IMR-90 (cell line): Measurements from ENCODE around the gene PASD1. TPM values are rescaled to one million over a fixed set of nuclear protein-coding genes. Genes with fewer than 3 reads are reported as not detected.

Source experiments
- ATAC-seq: fragments of 200-7000 bp; cut with Tn5 transposase; 2 replicates; pipeline ENCODE4 v1.9.1; 2020; ENCODE audit warnings: low read depth, mild to moderate bottlenecking, moderate library complexity
- BruUV-seq: library from RNA; stranded (reverse); fragments of 400-500 nt; replicated peaks from 2 replicates; lab custom pipeline; 2021; lab: Mats Ljungman, UMichigan
- CTCF ChIA-PET: fragments of 300-600 bp; formaldehyde crosslinking; extraction: SDS; loops from one replicate; lab custom pipeline; 2021; ENCODE audit warnings: antibody characterized with exemption; lab: Yijun Ruan, JAX
- POLR2A ChIA-PET: fragments of 300-600 bp; sonication (Branson Sonifier 250); formaldehyde crosslinking; loops from one replicate; lab custom pipeline; 2022; ENCODE audit warnings: antibody characterized with exemption; ENCODE audit not compliant: unreplicated experiment; lab: Charles Lee
- DNase-seq: peaks from one replicate; pipeline ENCODE4 v3.0.0; 2013
- H2AFZ ChIP-seq: replicated peaks from 2 replicates; pipeline ENCODE3; 2013; ENCODE audit warnings: low read length, mild to moderate bottlenecking; ENCODE audit not compliant: poor library complexity
- H2AK5ac ChIP-seq: 2 replicates; pipeline ENCODE4 v1.6.1; 2013; ENCODE audit warnings: low read depth, low read length, inconsistent platforms
- H2AK9ac ChIP-seq: replicated peaks from 2 replicates; pipeline ENCODE3; 2013; ENCODE audit warnings: mild to moderate bottlenecking, low read depth, low read length, moderate library complexity; ENCODE audit not compliant: poor library complexity
- H2BK120ac ChIP-seq: 2 replicates; pipeline ENCODE4 v1.6.1; 2013; ENCODE audit warnings: low read depth, low read length, inconsistent platforms
- H2BK15ac ChIP-seq: 3 replicates; pipeline ENCODE4 v1.6.1; 2013; ENCODE audit warnings: low read depth, low read length, inconsistent platforms
- H2BK20ac ChIP-seq: 2 replicates; pipeline ENCODE4 v1.6.1; 2013; ENCODE audit warnings: low read depth, mild to moderate bottlenecking, inconsistent platforms, low read length, moderate library complexity
- H2BK5ac ChIP-seq: 2 replicates; pipeline ENCODE4 v1.6.1; 2013; ENCODE audit warnings: mild to moderate bottlenecking, low read depth, low read length, inconsistent platforms; ENCODE audit not compliant: poor library complexity, severe bottlenecking
- H3K14ac ChIP-seq: replicated peaks from 2 replicates; pipeline ENCODE4 v1.6.1; 2013; ENCODE audit warnings: low read depth, low read length, inconsistent platforms
- H3K18ac ChIP-seq: 2 replicates; pipeline ENCODE4 v1.6.1; 2013; ENCODE audit warnings: low read depth, low read length, control low read depth
- H3K23ac ChIP-seq: 2 replicates; pipeline ENCODE4 v1.6.1; 2013; ENCODE audit warnings: low read depth, low read length, inconsistent platforms
- H3K27ac ChIP-seq: 2 replicates; pipeline ENCODE4 v1.5.1; 2013; ENCODE audit warnings: mild to moderate bottlenecking, control low read depth, low read length; ENCODE audit not compliant: insufficient read depth
- H3K27me3 ChIP-seq: 2 replicates; pipeline ENCODE4 v1.6.1; 2013; ENCODE audit warnings: low read length; ENCODE audit not compliant: control insufficient read depth, insufficient read depth
- H3K36me3 ChIP-seq: 2 replicates; pipeline ENCODE4 v1.6.1; 2013; ENCODE audit warnings: low read length, mixed read lengths; ENCODE audit not compliant: control insufficient read depth, insufficient read depth
- H3K4ac ChIP-seq: 2 replicates; pipeline ENCODE4 v1.6.1; 2013; ENCODE audit warnings: low read depth, low read length, inconsistent platforms
- H3K4me1 ChIP-seq: 2 replicates; pipeline ENCODE4 v1.6.1; 2013; ENCODE audit warnings: low read length, mixed read lengths; ENCODE audit not compliant: control insufficient read depth, insufficient read depth
- H3K4me2 ChIP-seq: 2 replicates; pipeline ENCODE4 v1.6.1; 2013; ENCODE audit warnings: low read depth, mild to moderate bottlenecking, control low read depth, low read length, moderate library complexity
- H3K4me3 ChIP-seq: 2 replicates; pipeline ENCODE4 v1.5.1; 2013; ENCODE audit warnings: low read depth, mild to moderate bottlenecking, control low read depth, low read length, moderate library complexity; ENCODE audit not compliant: insufficient read depth
- H3K56ac ChIP-seq: 2 replicates; pipeline ENCODE4 v1.6.1; 2013; ENCODE audit warnings: low read length, inconsistent platforms; ENCODE audit not compliant: insufficient read depth; ENCODE audit errors: extremely low read depth
- H3K79me1 ChIP-seq, 2 experiments: 2 replicates each; pipeline ENCODE4 v1.6.1; 2013; ENCODE audit warnings: low read length in 2 of 2, inconsistent platforms in 1 of 2, low read depth in 1 of 2
- H3K9ac ChIP-seq: 2 replicates; pipeline ENCODE4 v1.6.1; 2013; ENCODE audit warnings: low read depth, low read length, control low read depth
- H3K9me1 ChIP-seq: 2 replicates; pipeline ENCODE4 v1.6.1; 2013; ENCODE audit warnings: low read length, inconsistent platforms; ENCODE audit not compliant: insufficient read depth
- H3K9me3 ChIP-seq: 2 replicates; pipeline ENCODE4 v1.6.1; 2013; ENCODE audit warnings: low read length; ENCODE audit not compliant: control insufficient read depth, insufficient read depth
- H4K20me1 ChIP-seq: 2 replicates; pipeline ENCODE4 v1.6.1; 2013; ENCODE audit warnings: low read length, inconsistent platforms; ENCODE audit not compliant: insufficient read depth
- H4K5ac ChIP-seq: 2 replicates; pipeline ENCODE4 v1.6.1; 2013; ENCODE audit warnings: mild to moderate bottlenecking, low read depth, low read length, control low read depth
- H4K8ac ChIP-seq, 2 experiments: 2 replicates each; pipeline ENCODE4 v1.6.1; 2013; ENCODE audit warnings: low read depth in 2 of 2, low read length in 2 of 2, control low read depth in 1 of 2, inconsistent platforms in 1 of 2
- H4K91ac ChIP-seq: 2 replicates; pipeline ENCODE4 v1.6.1; 2013; ENCODE audit warnings: low read depth, low read length, inconsistent platforms; ENCODE audit not compliant: insufficient read depth
- BHLHE40 ChIP-seq: fragments of 150-350 bp; IDR thresholded peaks from 2 replicates; pipeline ENCODE4 v1.6.1; 2016; ENCODE audit warnings: mild to moderate bottlenecking, low read depth, low read length
- CEBPB ChIP-seq: IDR thresholded peaks from 2 replicates; pipeline ENCODE4 v1.6.1; 2012; ENCODE audit warnings: low read depth, low read length, improper control_type of control experiment
- CHD1 ChIP-seq: IDR thresholded peaks from 2 replicates; pipeline ENCODE4 v1.6.1; 2012; ENCODE audit warnings: low read depth, low read length, improper control_type of control experiment
- CTCF ChIP-seq: conservative IDR thresholded peaks from 2 replicates; pipeline ENCODE4 v1.5.1; 2012; ENCODE audit warnings: mild to moderate bottlenecking, low read depth, low read length, improper control_type of control experiment
- ELK1 ChIP-seq: fragments of 150-350 bp; IDR thresholded peaks from 2 replicates; pipeline ENCODE4 v1.6.1; 2016; ENCODE audit warnings: low read depth, mild to moderate bottlenecking, low read length, moderate library complexity, borderline replicate concordance
- FOS ChIP-seq: fragments of 150-350 bp; IDR thresholded peaks from 2 replicates; pipeline ENCODE4 v1.6.1; 2016; ENCODE audit warnings: low read depth, low read length
- MAFK ChIP-seq: IDR thresholded peaks from 2 replicates; pipeline ENCODE4 v1.6.1; 2012; ENCODE audit warnings: low read depth, low read length, improper control_type of control experiment
- MAZ ChIP-seq: IDR thresholded peaks from 2 replicates; pipeline ENCODE4 v1.6.1; 2012; ENCODE audit warnings: low read depth, mild to moderate bottlenecking, low read length, improper control_type of control experiment, moderate library complexity, borderline replicate concordance
- MXI1 ChIP-seq: IDR thresholded peaks from 2 replicates; pipeline ENCODE4 v1.6.1; 2012; ENCODE audit warnings: low read depth, mild to moderate bottlenecking, low read length, moderate library complexity, borderline replicate concordance
- NFE2L2 ChIP-seq: fragments of 150-350 bp; IDR thresholded peaks from 2 replicates; pipeline ENCODE4 v1.6.1; 2016; ENCODE audit warnings: low read depth, mild to moderate bottlenecking, low read length
- POLR2A ChIP-seq: IDR thresholded peaks from 2 replicates; pipeline ENCODE4 v1.6.1; 2012; ENCODE audit warnings: mild to moderate bottlenecking, low read depth, low read length
- RAD21 ChIP-seq: IDR thresholded peaks from 2 replicates; pipeline ENCODE4 v1.6.1; 2012; ENCODE audit warnings: low read length, improper control_type of control experiment
- RFX5 ChIP-seq: IDR thresholded peaks from 2 replicates; pipeline ENCODE4 v1.8.0; 2012; ENCODE audit warnings: low read depth, mild to moderate bottlenecking, low read length, moderate library complexity
- USF2 ChIP-seq: fragments of 150-350 bp; IDR thresholded peaks from 2 replicates; pipeline ENCODE4 v1.6.1; 2017; ENCODE audit warnings: mild to moderate bottlenecking, antibody characterized with exemption, low read length, low read depth
- WGBS, 2 experiments: methylation state at CpG; one replicate each; pipeline versions ENCODE4 v1.1.5 to v1.1.7; 2013; ENCODE audit warnings: missing lambda C conversion rate in 2 of 2; ENCODE audit not compliant: insufficient read length in 1 of 2; ENCODE audit errors: extremely low coverage in 2 of 2; 5-methylcytosine and 5-hydroxymethylcytosine counted together
- dilution Hi-C: fragments of 300-500 bp; cut with HindIII; formaldehyde crosslinking; loops from one replicate; pipeline ENCODE4 v1.14.3; 2018; ENCODE audit warnings: low sequenced_read_pairs; ENCODE audit not compliant: unreplicated experiment
- in situ Hi-C: fragments of 300-500 bp; cut with MboI; formaldehyde crosslinking; loops from 3 replicates; pipeline ENCODE4 v1.14.3; 2019; ENCODE audit warnings: low sequenced_read_pairs, inconsistent platforms, mixed read lengths
- intact Hi-C: fragments of 100-400 bp; cut with micrococcal nuclease; formaldehyde crosslinking; loops from 2 replicates; pipeline ENCODE4 v1.10.0; 2022
- polyA plus RNA-seq, 3 experiments: library from polyadenylated mRNA; depleted of rRNA; stranded (reverse); fragments of >200 nt; gene quantifications; 2 replicates each; pipeline ENCODE4 v1.2.3, GENCODE V29; 2012; ENCODE audit warnings: low replicate concordance in 1 of 3
- total RNA-seq: library from RNA; depleted of rRNA; stranded (reverse); fragments of >200 nt; gene quantifications from 2 replicates; pipeline ENCODE4 v1.2.3, GENCODE V29; 2012

Gene PASD1
- total and polyA plus RNA-seq, 2 of the 4 experiments (the other 2 are of a cell fraction) = not detected

GRCh38 chrX:151714362-151714761 lies 150.9 kb downstream of the PASD1 start:
- Histone ChIP-seq H3K4me2 (no peak overlapping the region), H2AK9ac (no peak overlapping the region), H3K27me3 (no peaks in the 10 kb centered on the region; the same call in 1 of the 2 replicates), H3K27ac (no peak overlapping the region), H4K8ac (no peak overlapping the region), H4K91ac (no peak overlapping the region), H2AK5ac (no peak overlapping the region), H3K18ac (no peak overlapping the region), H3K9ac (no peak overlapping the region), H3K23ac (no peak overlapping the region), H3K79me1 (no peaks in the 10 kb centered on the region), H2BK5ac (no peak overlapping the region), H3K14ac (no peak overlapping the region), H2BK20ac (no peak overlapping the region), H3K9me3 (no peaks in the 10 kb centered on the region; the same call in 1 of the 2 replicates), H3K4ac (no peak overlapping the region), H3K4me1 (no peaks in the 10 kb centered on the region), H2BK120ac (no peak overlapping the region), H3K56ac (no peak overlapping the region), H2AFZ (no peak overlapping the region), H3K36me3 (no peaks in the 10 kb centered on the region), H2BK15ac (no peak overlapping the region), H3K9me1 (no peaks in the 10 kb centered on the region), H4K5ac (no peak overlapping the region), H4K20me1 (no peaks in the 10 kb centered on the region), H3K4me3 (no peak overlapping the region)
- CTCF ChIA-PET = no interaction called here
- intact Hi-C loops (no loop called here), in situ Hi-C loops (no loop called here), dilution Hi-C loops (no loop called here)
- ATAC-seq = no peak
- TF ChIP-seq MXI1 (no peak), USF2 (no peak), FOS (no peak), RFX5 (no peak), BHLHE40 (no peak), CHD1 (no peak), CTCF (no peak), MAFK (no peak), CEBPB (no peak), POLR2A (no peak), MAZ (no peak), RAD21 (no peak), NFE2L2 (no peak), ELK1 (no peak)
- WGBS, 2 experiments = no CpG with 5 or more reads among the region's 5 CpGs
- POLR2A ChIA-PET = no interaction called here
- no peak for DNase-seq
- no TSS peak for BruUV-seq
